Spinal cord (tissue), 10 donors: ENCODE results near the gene RICTOR. TPM values are rescaled to one million over a fixed set of nuclear protein-coding genes. Genes with fewer than 3 reads are reported as not detected.

ENCODE experiments used
- DNase-seq, 6 donors: peaks; one replicate each; pipeline versions ENCODE4 v3.0.0 to v3.0.0-alpha.2; 2013 to 2015; ENCODE audit warnings: low spot score in 6 of 6, low read depth in 4 of 6
- H3K27ac ChIP-seq: one replicate; pipeline ENCODE4 v1.5.1; 2013; ENCODE audit warnings: low read depth, low read length, control low read depth
- H3K27me3 ChIP-seq: one replicate; pipeline ENCODE4 v1.6.1; 2013; ENCODE audit warnings: low read length; ENCODE audit not compliant: control insufficient read depth, insufficient read depth
- H3K36me3 ChIP-seq: one replicate; pipeline ENCODE4 v1.6.1; 2013; ENCODE audit warnings: low read length; ENCODE audit not compliant: control insufficient read depth, insufficient read depth
- H3K4me1 ChIP-seq: one replicate; pipeline ENCODE4 v1.6.1; 2013; ENCODE audit warnings: low read length; ENCODE audit not compliant: control insufficient read depth, insufficient read depth
- H3K4me3 ChIP-seq: one replicate; pipeline ENCODE4 v1.5.1; 2013; ENCODE audit warnings: low read depth, low read length, control low read depth
- H3K9me3 ChIP-seq: one replicate; pipeline ENCODE4 v1.6.1; 2013; ENCODE audit warnings: low read length; ENCODE audit not compliant: control insufficient read depth, insufficient read depth
- WGBS: methylation state at CpG from one replicate; pipeline ENCODE4 v1.1.5; 2013; ENCODE audit warnings: missing lambda C conversion rate; ENCODE audit not compliant: insufficient coverage; 5-methylcytosine and 5-hydroxymethylcytosine counted together
- polyA plus RNA-seq, 2 donors: library from polyadenylated mRNA; unstranded; fragments of 120-200 nt; gene quantifications; one replicate each; pipeline ENCODE4 v1.2.1, GENCODE V29; 2013; ENCODE audit not compliant: insufficient read length in 2 of 2
- total RNA-seq, 2 donors: library from RNA; depleted of rRNA in 1 of 2; stranded (reverse); fragments of 120-200 nt in 1 of 2; fragments of >200 nt in 1 of 2; gene quantifications; one replicate each; pipeline versions ENCODE4 v1.2.3 to v1.2.4, GENCODE V29; 2013 to 2014
- donor health status: healthy.

RICTOR gene
- total and polyA plus RNA-seq, 4 donors, result 17.9 to 100 (median 34.2) TPM

GRCh38 chr5:39102684-39103155 lies 28.5 kb upstream of the RICTOR start:
- no peaks in the 10 kb centered on the region for H3K27me3 ChIP-seq
- no peaks in the 10 kb centered on the region for H3K9me3 ChIP-seq
- no peak for DNase-seq
- H3K4me1 ChIP-seq, result no peaks in the 10 kb centered on the region
- H3K27ac ChIP-seq, result no peak overlapping the region
- no peaks in the 10 kb centered on the region for H3K36me3 ChIP-seq
- no peak overlapping the region for H3K4me3 ChIP-seq
- WGBS, result 93% methylated on average over 4 of the region's 4 CpGs

GRCh38 chr5:39100851-39101396 lies 26.7 kb upstream of the RICTOR start:
- H3K27ac ChIP-seq, result no peak overlapping the region
- 88% methylated on average over 5 of the region's 7 CpGs for WGBS
- H3K36me3 ChIP-seq, result no peaks in the 10 kb centered on the region

GRCh38 chr5:39100301-39100850 lies 26.2 kb upstream of the RICTOR start:
- Histone ChIP-seq H3K4me3 (no peak overlapping the region), H3K27me3 (no peaks in the 10 kb centered on the region), H3K9me3 (no peaks in the 10 kb centered on the region), H3K4me1 (no peaks in the 10 kb centered on the region), H3K27ac (no peak overlapping the region), H3K36me3 (no peaks in the 10 kb centered on the region)
- DNase-seq, result no peak
- WGBS, result 100% methylated on average over 1 of the region's 6 CpGs

More at GRCh38 chr5:39100851-39101396, 26.7 kb upstream of the RICTOR start:
- Histone ChIP-seq H3K9me3 (no peaks in the 10 kb centered on the region), H3K4me3 (no peak overlapping the region), H3K27me3 (no peaks in the 10 kb centered on the region), H3K4me1 (no peaks in the 10 kb centered on the region)
- DNase-seq, result no peak

GRCh38 chr5:39099831-39100230 lies 25.6 kb upstream of the RICTOR start:
- Histone ChIP-seq H3K27ac (no peak overlapping the region), H3K36me3 (no peaks in the 10 kb centered on the region), H3K9me3 (no peaks in the 10 kb centered on the region), H3K27me3 (no peaks in the 10 kb centered on the region), H3K4me1 (no peaks in the 10 kb centered on the region), H3K4me3 (no peak overlapping the region)
- no peak for DNase-seq

- H3K27me3 ChIP-seq, result no peaks in the 10 kb centered on the region
These were observed 19.2 kb upstream of the RICTOR start for GRCh38 chr5:39093352-39093751.

GRCh38 chr5:39092581-39093351 lies 18.6 kb upstream of the RICTOR start:
- no peak for DNase-seq
- WGBS, result 38% methylated on average over 1 of the region's 4 CpGs
- no peak overlapping the region for H3K27ac ChIP-seq

More at GRCh38 chr5:39093352-39093751, 19.2 kb upstream of the RICTOR start:
- Histone ChIP-seq H3K9me3 (no peaks in the 10 kb centered on the region), H3K4me3 (no peak overlapping the region), H3K27ac (no peak overlapping the region), H3K4me1 (no peaks in the 10 kb centered on the region), H3K36me3 (no peaks in the 10 kb centered on the region)
- WGBS, result no CpG with 5 or more reads among the region's 1 CpG
- DNase-seq, result no peak

GRCh38 chr5:39091940-39092580 lies 17.9 kb upstream of the RICTOR start:
- Histone ChIP-seq H3K4me3 (no peak overlapping the region), H3K27ac (no peak overlapping the region), H3K36me3 (no peaks in the 10 kb centered on the region), H3K9me3 (no peaks in the 10 kb centered on the region), H3K4me1 (no peaks in the 10 kb centered on the region), H3K27me3 (no peaks in the 10 kb centered on the region)
- DNase-seq, result no peak
- WGBS, result 80% methylated on average over 2 of the region's 7 CpGs

More at GRCh38 chr5:39092581-39093351, 18.6 kb upstream of the RICTOR start:
- H3K27me3 ChIP-seq, result no peaks in the 10 kb centered on the region
- no peaks in the 10 kb centered on the region for H3K9me3 ChIP-seq
- no peaks in the 10 kb centered on the region for H3K36me3 ChIP-seq
- H3K4me1 ChIP-seq, result no peaks in the 10 kb centered on the region
- H3K4me3 ChIP-seq, result no peak overlapping the region

GRCh38 chr5:39083968-39084367 lies 9.8 kb upstream of the RICTOR start:
- no peak overlapping the region for H3K4me3 ChIP-seq
- H3K4me1 ChIP-seq, result no peaks in the 10 kb centered on the region
- H3K27me3 ChIP-seq, result no peaks in the 10 kb centered on the region
- H3K9me3 ChIP-seq, result no peaks in the 10 kb centered on the region
- no peak overlapping the region for H3K27ac ChIP-seq
- H3K36me3 ChIP-seq, result no peaks in the 10 kb centered on the region
- no peak for DNase-seq
- no CpG with 5 or more reads among the region's 1 CpG for WGBS

- Histone ChIP-seq H3K27me3 (no peaks in the 10 kb centered on the region), H3K4me1 (no peaks in the 10 kb centered on the region), H3K27ac (no peak overlapping the region), H3K4me3 (no peak overlapping the region), H3K36me3 (no peaks in the 10 kb centered on the region), H3K9me3 (no peaks in the 10 kb centered on the region)
- DNase-seq, result no peak
- WGBS, result no CpG with 5 or more reads among the region's 3 CpGs
These were observed 8.8 kb upstream of the RICTOR start for GRCh38 chr5:39082995-39083394.
